Measurements from ENCODE around the gene STOM.

Gene STOM

DNA sequence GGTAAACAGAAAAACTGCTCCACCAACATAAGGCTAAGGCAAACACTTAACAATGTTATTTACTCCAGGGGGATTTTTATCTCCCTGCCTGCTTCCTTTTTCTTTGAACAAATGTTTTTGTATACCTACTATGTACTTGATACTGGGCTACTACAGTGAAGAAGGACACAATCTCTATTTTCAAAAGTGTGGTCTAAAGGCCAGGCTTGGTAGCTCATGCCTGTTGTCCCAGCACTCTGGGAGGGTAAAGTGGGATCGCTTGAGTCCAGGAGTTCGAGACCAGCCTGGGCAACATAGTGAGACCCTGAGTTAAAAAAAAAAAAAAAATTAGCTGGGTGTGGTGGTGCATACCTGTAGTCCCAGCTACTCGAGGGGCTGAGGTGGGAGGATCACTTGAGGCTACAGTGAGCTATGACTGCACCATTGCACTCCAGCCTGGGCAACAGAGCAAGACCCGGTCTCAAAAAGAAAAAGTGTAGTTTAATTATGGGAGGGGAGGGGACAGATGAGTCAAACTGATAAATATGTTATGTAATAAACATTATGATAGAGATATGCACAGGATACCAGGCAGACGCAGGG lies 3.3 kb downstream of the STOM start:
- Histone ChIP-seq H3K4ac (ENCODE audit: low read length) (no peak overlapping the region), H3K79me1 (ENCODE audit: low read depth, low read length) (peaks cover 4% of the 10 kb centered on the region), H3K9me3 (replicated peaks in 1 of 2; ENCODE audit: control insufficient read depth in 2 of 2, insufficient read depth in 1 of 2, low read depth in 1 of 2, low read length in 2 of 2) (peaks cover 4% of the 10 kb centered on the region in 2 donors), H3K4me1 (ENCODE audit: control insufficient read depth in 2 of 2, insufficient read depth in 1 of 2, low read depth in 1 of 2, low read length in 2 of 2) (peaks cover 5 to 7% of the 10 kb centered on the region in 2 donors), H2BK12ac (ENCODE audit: low read length) (no peak overlapping the region), H3K36me3 (replicated peaks in 1 of 2; ENCODE audit: control insufficient read depth in 2 of 2, insufficient read depth in 2 of 2, low read length in 2 of 2) (no peaks in the 10 kb centered on the region), H2AFZ (ENCODE audit: low read length) (no peak overlapping the region), H3K27ac (replicated peaks; ENCODE audit: low read length) (no peak overlapping the region), H3K4me3 (ENCODE audit: low read length in 2 of 2) (no peak overlapping the region), H2BK5ac (ENCODE audit: low read length) (no peak overlapping the region), H2AK5ac (ENCODE audit: low read depth, low read length) (no peak overlapping the region), H2BK15ac (ENCODE audit: low read length) (no peak overlapping the region), H2BK120ac (ENCODE audit: low read depth, low read length) (no peak overlapping the region), H3K18ac (ENCODE audit: low read length) (no peak overlapping the region), H3K27me3 (ENCODE audit: control insufficient read depth in 3 of 3, insufficient read depth in 3 of 3, low read depth in 1 of 3, low read length in 3 of 3) (peaks cover 0 to 23% (median 0%) of the 10 kb centered on the region in 3 experiments), H3K9ac (ENCODE audit: low read depth, low read length, poor library complexity) (no peak overlapping the region), H4K91ac (ENCODE audit: low read depth, low read length, poor library complexity) (no peak overlapping the region), H3K14ac (ENCODE audit: low read length) (no peak overlapping the region), H3K23ac (ENCODE audit: low read depth, low read length, poor library complexity) (no peak overlapping the region), H4K8ac (ENCODE audit: low read depth, low read length) (no peak overlapping the region), H3K4me2 (ENCODE audit: insufficient read depth, low read length, poor library complexity, severe bottlenecking) (no peak overlapping the region)
- no peak for DNase-seq (ENCODE audit: low spot score)
- WGBS, 2 donors (ENCODE audit: extremely low coverage in 2 of 2, insufficient read length in 2 of 2, insufficient replicate concordance in 1 of 2): no CpG with 5 or more reads among the region's 5 CpGs

DNA sequence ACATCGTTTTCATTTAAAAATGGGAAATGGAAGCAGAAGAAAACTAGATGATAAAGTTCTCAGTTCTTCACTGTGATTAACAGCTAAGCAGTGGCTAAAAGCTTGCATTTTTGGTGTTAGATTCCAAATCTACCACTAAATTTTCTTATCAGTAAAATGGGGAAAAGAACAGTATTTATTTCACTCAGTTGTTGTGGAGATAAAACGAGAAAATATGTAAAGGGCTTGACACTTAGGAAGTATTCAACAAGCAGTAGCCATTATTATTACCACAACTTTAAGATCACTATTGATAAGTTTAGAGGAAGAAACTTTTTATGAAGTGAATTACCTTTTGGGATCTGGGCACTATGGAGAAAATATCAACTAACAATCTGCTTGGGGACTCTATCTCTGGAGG lies 4.5 kb downstream of the STOM start:
- no CpG with 5 or more reads among the region's 2 CpGs for WGBS, 2 donors (ENCODE audit: extremely low coverage in 2 of 2, insufficient read length in 2 of 2, insufficient replicate concordance in 1 of 2)
- no peak overlapping the region for H2AK5ac ChIP-seq (ENCODE audit: low read depth, low read length)
- no peak overlapping the region for H2BK12ac ChIP-seq (ENCODE audit: low read length)
- H2BK15ac ChIP-seq (ENCODE audit: low read length): no peak overlapping the region
- peaks cover 4% of the 10 kb centered on the region in 2 donors for H3K9me3 ChIP-seq (replicated peaks in 1 of 2; ENCODE audit: control insufficient read depth in 2 of 2, insufficient read depth in 1 of 2, low read depth in 1 of 2, low read length in 2 of 2)
- no peak overlapping the region for H4K91ac ChIP-seq (ENCODE audit: low read depth, low read length, poor library complexity)
- H3K4ac ChIP-seq (ENCODE audit: low read length): no peak overlapping the region
- H3K4me2 ChIP-seq (ENCODE audit: insufficient read depth, low read length, poor library complexity, severe bottlenecking): no peak overlapping the region
- no peak overlapping the region for H3K9ac ChIP-seq (ENCODE audit: low read depth, low read length, poor library complexity)
- H2BK5ac ChIP-seq (ENCODE audit: low read length): no peak overlapping the region
- H2AFZ ChIP-seq (ENCODE audit: low read length): no peak overlapping the region
- H3K79me1 ChIP-seq (ENCODE audit: low read depth, low read length): peaks cover 4% of the 10 kb centered on the region
- DNase-seq (ENCODE audit: low spot score): no peak
- no peak overlapping the region for H3K27ac ChIP-seq (replicated peaks; ENCODE audit: low read length)
- H2BK120ac ChIP-seq (ENCODE audit: low read depth, low read length): no peak overlapping the region
- H3K18ac ChIP-seq (ENCODE audit: low read length): no peak overlapping the region
- H3K14ac ChIP-seq (ENCODE audit: low read length): no peak overlapping the region
- H3K23ac ChIP-seq (ENCODE audit: low read depth, low read length, poor library complexity): no peak overlapping the region
- no peaks in the 10 kb centered on the region for H3K36me3 ChIP-seq (replicated peaks in 1 of 2; ENCODE audit: control insufficient read depth in 2 of 2, insufficient read depth in 2 of 2, low read length in 2 of 2)
- H3K4me1 ChIP-seq (ENCODE audit: control insufficient read depth in 2 of 2, insufficient read depth in 1 of 2, low read depth in 1 of 2, low read length in 2 of 2): peaks cover 5 to 7% of the 10 kb centered on the region in 2 donors
- peaks cover 0 to 16% (median 0%) of the 10 kb centered on the region in 3 experiments for H3K27me3 ChIP-seq (ENCODE audit: control insufficient read depth in 3 of 3, insufficient read depth in 3 of 3, low read depth in 1 of 3, low read length in 3 of 3)
- no peak overlapping the region for H4K8ac ChIP-seq (ENCODE audit: low read depth, low read length)
- H3K4me3 ChIP-seq (ENCODE audit: low read length in 2 of 2): no peak overlapping the region

DNA sequence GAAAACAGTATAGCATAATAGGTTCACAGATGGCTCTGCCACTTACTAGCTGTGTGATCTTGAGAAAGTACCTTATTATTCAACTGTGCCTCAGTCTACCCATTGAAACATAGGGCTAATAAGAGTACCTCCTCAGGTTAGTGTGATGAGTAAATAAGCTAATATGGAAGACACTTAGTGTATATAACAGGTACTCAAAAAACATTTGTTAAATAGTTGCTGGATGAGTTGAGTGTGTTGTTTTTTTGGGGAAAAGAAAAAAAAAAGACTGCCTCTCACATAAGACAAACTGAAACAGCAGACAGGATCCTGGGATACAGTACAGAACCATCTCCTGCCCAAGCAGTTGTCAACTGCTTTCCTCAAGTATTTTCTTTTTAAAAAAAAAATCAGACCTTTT lies 5.2 kb downstream of the STOM start:
- Histone ChIP-seq H2AK5ac (ENCODE audit: low read depth, low read length) (no peak overlapping the region), H3K27ac (replicated peaks; ENCODE audit: low read length) (no peak overlapping the region), H3K4me3 (ENCODE audit: low read length in 2 of 2) (no peak overlapping the region), H3K9me3 (replicated peaks in 1 of 2; ENCODE audit: control insufficient read depth in 2 of 2, insufficient read depth in 1 of 2, low read depth in 1 of 2, low read length in 2 of 2) (peaks cover 0 to 2% of the 10 kb centered on the region in 2 donors), H3K18ac (ENCODE audit: low read length) (no peak overlapping the region), H3K14ac (ENCODE audit: low read length) (no peak overlapping the region), H3K23ac (ENCODE audit: low read depth, low read length, poor library complexity) (no peak overlapping the region), H2AFZ (ENCODE audit: low read length) (no peak overlapping the region), H2BK120ac (ENCODE audit: low read depth, low read length) (no peak overlapping the region), H3K79me1 (ENCODE audit: low read depth, low read length) (peaks cover 2% of the 10 kb centered on the region), H2BK5ac (ENCODE audit: low read length) (no peak overlapping the region), H2BK15ac (ENCODE audit: low read length) (no peak overlapping the region), H4K8ac (ENCODE audit: low read depth, low read length) (no peak overlapping the region), H3K4me1 (ENCODE audit: control insufficient read depth in 2 of 2, insufficient read depth in 1 of 2, low read depth in 1 of 2, low read length in 2 of 2) (peaks cover 2 to 5% of the 10 kb centered on the region in 2 donors), H4K91ac (ENCODE audit: low read depth, low read length, poor library complexity) (no peak overlapping the region), H3K27me3 (ENCODE audit: control insufficient read depth in 3 of 3, insufficient read depth in 3 of 3, low read depth in 1 of 3, low read length in 3 of 3) (peaks cover 0 to 12% (median 0%) of the 10 kb centered on the region in 3 experiments), H3K9ac (ENCODE audit: low read depth, low read length, poor library complexity) (no peak overlapping the region), H3K36me3 (replicated peaks in 1 of 2; ENCODE audit: control insufficient read depth in 2 of 2, insufficient read depth in 2 of 2, low read length in 2 of 2) (no peaks in the 10 kb centered on the region), H3K4ac (ENCODE audit: low read length) (no peak overlapping the region), H3K4me2 (ENCODE audit: insufficient read depth, low read length, poor library complexity, severe bottlenecking) (no peak overlapping the region), H2BK12ac (ENCODE audit: low read length) (no peak overlapping the region)
- DNase-seq (ENCODE audit: low spot score): no peak

DNA sequence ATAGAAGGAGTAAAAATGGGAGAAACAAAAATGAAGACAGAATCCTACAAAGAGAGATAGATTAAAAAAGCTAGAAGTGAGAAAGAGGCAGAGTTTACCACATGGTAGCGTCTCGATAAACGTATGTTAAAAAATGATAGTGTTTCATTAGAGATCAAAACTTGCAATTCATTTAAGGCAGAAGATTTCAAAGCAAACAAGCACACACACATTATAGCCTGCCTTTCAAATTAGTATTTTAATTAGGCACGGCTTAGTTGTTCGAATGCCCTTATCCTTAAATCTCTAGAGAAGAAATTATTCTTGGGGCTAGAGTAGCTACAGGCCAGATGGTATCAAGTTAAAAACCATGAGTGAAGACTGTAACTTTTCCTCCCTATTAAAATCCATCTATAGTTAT lies 6.0 kb downstream of the STOM start:
- Histone ChIP-seq H3K14ac (ENCODE audit: low read length) (no peak overlapping the region), H2AK5ac (ENCODE audit: low read depth, low read length) (no peak overlapping the region), H3K27ac (replicated peaks; ENCODE audit: low read length) (no peak overlapping the region), H2BK5ac (ENCODE audit: low read length) (no peak overlapping the region), H2BK120ac (ENCODE audit: low read depth, low read length) (no peak overlapping the region), H3K18ac (ENCODE audit: low read length) (no peak overlapping the region), H2BK15ac (ENCODE audit: low read length) (no peak overlapping the region), H3K9ac (ENCODE audit: low read depth, low read length, poor library complexity) (no peak overlapping the region), H3K79me1 (ENCODE audit: low read depth, low read length) (no peaks in the 10 kb centered on the region), H3K4me2 (ENCODE audit: insufficient read depth, low read length, poor library complexity, severe bottlenecking) (no peak overlapping the region), H4K91ac (ENCODE audit: low read depth, low read length, poor library complexity) (no peak overlapping the region), H2BK12ac (ENCODE audit: low read length) (no peak overlapping the region), H3K23ac (ENCODE audit: low read depth, low read length, poor library complexity) (no peak overlapping the region), H3K36me3 (replicated peaks in 1 of 2; ENCODE audit: control insufficient read depth in 2 of 2, insufficient read depth in 2 of 2, low read length in 2 of 2) (no peaks in the 10 kb centered on the region), H2AFZ (ENCODE audit: low read length) (no peak overlapping the region), H3K4me1 (ENCODE audit: control insufficient read depth in 2 of 2, insufficient read depth in 1 of 2, low read depth in 1 of 2, low read length in 2 of 2) (peaks cover 2 to 3% of the 10 kb centered on the region in 2 donors), H3K27me3 (ENCODE audit: control insufficient read depth in 3 of 3, insufficient read depth in 3 of 3, low read depth in 1 of 3, low read length in 3 of 3) (peaks cover 0 to 5% (median 0%) of the 10 kb centered on the region in 3 experiments), H3K9me3 (replicated peaks in 1 of 2; ENCODE audit: control insufficient read depth in 2 of 2, insufficient read depth in 1 of 2, low read depth in 1 of 2, low read length in 2 of 2) (no peaks in the 10 kb centered on the region), H4K8ac (ENCODE audit: low read depth, low read length) (no peak overlapping the region), H3K4ac (ENCODE audit: low read length) (no peak overlapping the region), H3K4me3 (ENCODE audit: low read length in 2 of 2) (no peak overlapping the region)
- DNase-seq (ENCODE audit: low spot score): no peak
- no CpG with 5 or more reads among the region's 5 CpGs for WGBS, 2 donors (ENCODE audit: extremely low coverage in 2 of 2, insufficient read length in 2 of 2, insufficient replicate concordance in 1 of 2)
